Occipital lobe (tissue), 2 donors: Measurements from ENCODE around the gene LETMD1. TPM values are rescaled to one million over a fixed set of nuclear protein-coding genes. Genes with fewer than 3 reads are reported as not detected.
"Not testable (repeated sequence)": the region's sequence is repeated elsewhere in the genome, so short reads cannot be mapped to it uniquely, and the experiment has no call there.

Experiments
- DNase-seq: peaks from one replicate; lab custom pipeline; 2025; lab: John Stamatoyannopoulos, UW
- total RNA-seq: library from RNA; depleted of rRNA; stranded (reverse); fragments of >200 nt; gene quantifications from one replicate; pipeline ENCODE4 v1.2.3, GENCODE V29; 2014

LETMD1 gene
- 56.8 TPM for total RNA-seq

GRCh38 chr12:51047655-51048540, at the start of gene LETMD1:
Gene LETMD1, plus strand, starts transcription at chr12:51048327. Its CDS starts 30 bp downstream, at chr12:51048357.
- DNase-seq, result peak; percentile 97

GRCh38 chr12:50999093-50999492, 49.0 kb upstream of the LETMD1 start:
- DNase-seq, result no peak

GRCh38 chr12:51000245-51000644, 47.9 kb upstream of the LETMD1 start:
- DNase-seq, result no peak

GRCh38 chr12:51001799-51002198, 46.3 kb upstream of the LETMD1 start:
- DNase-seq, result no peak

- DNase-seq, result no peak
These were observed 43.6 kb upstream of the LETMD1 start for GRCh38 chr12:51004504-51004903.

GRCh38 chr12:51005030-51005429, 43.1 kb upstream of the LETMD1 start:
- no peak for DNase-seq

GRCh38 chr12:51005671-51006070, 42.5 kb upstream of the LETMD1 start:
- DNase-seq, result no peak

- DNase-seq, result no peak
These were observed 39.6 kb upstream of the LETMD1 start for GRCh38 chr12:51008329-51009055.

- peak; percentile 84 for DNase-seq
These were observed 39.1 kb upstream of the LETMD1 start for GRCh38 chr12:51009056-51009440.

GRCh38 chr12:51011955-51012354, 36.2 kb upstream of the LETMD1 start:
- DNase-seq, result no peak

- DNase-seq, result no peak
These were observed 35.4 kb upstream of the LETMD1 start for GRCh38 chr12:51012570-51013236.

- no peak for DNase-seq
These were observed 34.7 kb upstream of the LETMD1 start for GRCh38 chr12:51013441-51013840.

GRCh38 chr12:51014467-51014866, 33.7 kb upstream of the LETMD1 start:
- DNase-seq, result not testable (repeated sequence)

GRCh38 chr12:51017452-51017851, 30.7 kb upstream of the LETMD1 start:
- DNase-seq, result no peak

GRCh38 chr12:51018956-51019355, 29.2 kb upstream of the LETMD1 start:
- DNase-seq, result no peak

- DNase-seq, result no peak
These were observed 28.2 kb upstream of the LETMD1 start for GRCh38 chr12:51019927-51020326.

GRCh38 chr12:51020448-51021182, 27.5 kb upstream of the LETMD1 start:
- no peak for DNase-seq

- DNase-seq, result no peak
These were observed 26.4 kb upstream of the LETMD1 start for GRCh38 chr12:51021694-51022093.

- DNase-seq, result no peak
These were observed 24.3 kb upstream of the LETMD1 start for GRCh38 chr12:51023625-51024382.

GRCh38 chr12:51025338-51025835, 22.7 kb upstream of the LETMD1 start:
- DNase-seq, result no peak
